Measurements from ENCODE around the gene SLC13A5.
"Not testable (repeated sequence)": the region's sequence is repeated elsewhere in the genome, so short reads cannot be mapped to it uniquely, and the experiment has no call there.

SLC13A5 gene

GRCh38 chr17:6683081-6683684, 30.0 kb downstream of the SLC13A5 start:
- no peak for DNase-seq

DNA sequence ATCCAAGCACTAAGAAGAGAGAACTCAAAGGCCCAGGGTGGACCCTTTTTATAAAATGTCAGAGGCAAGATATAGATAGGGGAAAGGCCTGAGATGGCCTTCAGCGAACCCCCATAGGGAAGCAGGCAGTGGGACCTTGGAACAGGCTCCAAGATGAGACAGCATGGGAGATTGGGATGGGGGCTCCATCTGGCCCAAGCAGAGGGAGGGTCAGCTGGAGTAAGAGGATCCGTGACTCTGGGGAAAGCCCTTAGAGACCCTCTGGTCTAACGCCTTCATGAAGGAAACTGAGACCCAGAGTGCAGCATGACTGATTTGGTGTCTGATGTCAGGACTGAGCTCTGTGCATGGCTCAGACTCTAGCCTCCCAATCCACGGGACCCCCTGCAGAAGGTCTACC, 30.8 kb downstream of the SLC13A5 start:
- DNase-seq: no peak

GRCh38 chr17:6681671-6682070, 31.5 kb downstream of the SLC13A5 start:
- DNase-seq: no peak

DNA sequence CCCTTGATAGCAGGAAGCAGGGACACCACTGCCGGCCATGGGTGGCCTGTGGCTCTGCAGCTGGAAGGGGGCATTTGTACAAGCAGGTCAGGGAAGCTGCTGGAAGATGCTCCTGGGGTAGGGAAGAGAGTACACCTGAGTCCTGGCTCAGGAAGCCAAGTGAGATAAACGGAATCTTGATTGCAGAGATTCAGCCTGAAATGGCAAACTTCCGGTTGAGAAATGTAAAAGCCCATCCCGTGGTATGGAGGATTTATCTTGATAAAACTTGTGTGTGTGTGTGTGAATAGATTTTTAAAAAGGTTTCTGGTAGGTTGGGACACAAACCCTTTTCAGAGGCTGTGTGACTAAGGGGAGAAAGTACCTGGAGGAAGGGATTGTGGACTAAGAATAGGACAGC, 32.0 kb downstream of the SLC13A5 start:
- DNase-seq: no peak

DNA sequence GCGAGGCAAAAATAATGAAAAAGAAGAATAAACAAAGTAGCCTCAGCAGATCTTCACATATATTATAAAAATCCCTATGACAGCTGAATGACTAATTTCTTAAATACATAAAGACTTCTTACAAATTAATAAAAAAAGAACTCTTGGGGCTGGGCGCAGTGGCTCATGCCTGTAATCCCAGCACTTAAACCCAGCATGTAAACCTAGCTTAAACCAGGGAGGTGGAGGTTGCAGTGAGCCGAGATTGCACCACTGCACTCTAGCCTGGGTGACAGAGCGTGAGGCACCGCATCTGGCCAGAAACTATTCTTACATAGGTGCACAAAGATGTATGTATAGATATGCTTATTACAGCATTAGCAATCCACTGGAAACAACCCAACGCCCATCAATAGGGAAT, 33.9 kb downstream of the SLC13A5 start:
- DNase-seq: no peak

- DNase-seq: no peak
Observed at GRCh38 chr17:6677946-6678345, 35.2 kb downstream of the SLC13A5 start.

DNA sequence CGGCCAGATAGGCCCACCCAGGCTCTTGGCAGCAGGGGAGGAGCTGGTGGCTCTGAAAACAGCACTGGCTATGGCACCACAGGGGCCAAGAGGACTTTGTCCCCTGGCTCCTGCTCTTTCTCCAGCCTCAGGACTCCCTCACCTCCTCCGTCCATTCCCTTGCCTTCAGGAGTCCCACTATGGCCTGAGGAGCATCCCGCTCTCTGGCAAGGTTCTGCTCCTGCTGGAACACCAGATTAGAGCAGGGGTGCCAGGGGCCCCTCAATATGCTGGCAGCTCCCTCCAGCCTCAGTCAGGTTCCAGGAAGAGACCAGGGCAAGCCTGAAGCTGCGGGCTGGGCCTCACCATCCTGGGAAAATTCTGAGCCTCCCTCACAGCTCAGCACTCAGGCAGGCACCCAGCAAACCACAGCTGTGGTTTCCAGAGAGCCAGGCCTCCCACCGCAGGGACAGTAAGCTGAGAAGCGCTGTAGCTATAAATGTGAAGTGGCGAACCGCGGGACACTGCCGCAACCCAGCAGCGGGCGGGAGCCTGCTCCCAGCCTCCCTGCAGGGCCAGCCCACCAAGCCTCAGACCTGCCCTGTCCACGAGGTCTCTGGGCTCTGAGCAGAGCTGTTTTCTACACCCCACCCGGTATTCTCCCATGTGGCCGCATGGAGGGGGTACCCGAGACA, 35.9 kb downstream of the SLC13A5 start:
- DNase-seq: no peak

DNA sequence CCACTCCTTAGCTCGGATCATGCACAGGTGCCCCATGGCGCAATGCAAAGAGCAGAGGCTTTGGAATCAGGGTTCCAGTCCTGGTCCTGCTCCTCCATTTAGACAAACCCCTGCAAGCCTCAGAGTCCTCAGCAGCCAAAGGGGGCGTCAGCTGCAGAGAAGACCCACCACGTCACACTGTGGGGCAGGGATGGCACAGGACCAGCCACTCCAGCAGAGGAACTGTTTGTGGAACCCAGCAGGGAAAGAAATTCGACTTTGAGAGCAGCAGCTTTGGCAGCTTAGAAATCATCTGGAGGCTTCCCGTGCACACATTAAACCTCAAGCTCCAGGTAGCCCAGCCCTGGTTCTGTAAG, 36.4 kb downstream of the SLC13A5 start:
- no peak for DNase-seq

- DNase-seq: no peak
Observed at GRCh38 chr17:6675201-6675825, 37.9 kb downstream of the SLC13A5 start.

DNA sequence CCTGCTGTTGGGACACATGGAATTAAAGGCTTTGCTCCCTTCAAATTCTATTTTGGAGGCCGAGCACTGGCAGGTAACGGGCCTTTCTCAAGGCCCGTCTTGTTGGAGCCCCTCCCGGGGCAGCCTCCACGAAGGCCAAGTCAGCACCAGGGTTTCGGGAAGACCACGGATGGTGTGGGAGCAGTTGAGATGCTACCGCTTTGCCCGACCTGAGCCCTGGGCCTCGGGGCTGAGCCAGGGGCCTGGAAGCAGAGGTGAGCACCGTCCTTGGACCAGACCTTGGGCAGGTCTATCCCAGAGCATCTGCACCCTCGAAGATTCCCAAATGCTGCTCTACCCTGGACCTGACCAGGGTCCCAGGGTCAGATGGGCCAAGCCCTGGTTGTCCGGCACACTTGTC, 38.6 kb downstream of the SLC13A5 start:
- no peak for DNase-seq

GRCh38 chr17:6671431-6671830, 41.7 kb downstream of the SLC13A5 start:
- no peak for DNase-seq

DNA sequence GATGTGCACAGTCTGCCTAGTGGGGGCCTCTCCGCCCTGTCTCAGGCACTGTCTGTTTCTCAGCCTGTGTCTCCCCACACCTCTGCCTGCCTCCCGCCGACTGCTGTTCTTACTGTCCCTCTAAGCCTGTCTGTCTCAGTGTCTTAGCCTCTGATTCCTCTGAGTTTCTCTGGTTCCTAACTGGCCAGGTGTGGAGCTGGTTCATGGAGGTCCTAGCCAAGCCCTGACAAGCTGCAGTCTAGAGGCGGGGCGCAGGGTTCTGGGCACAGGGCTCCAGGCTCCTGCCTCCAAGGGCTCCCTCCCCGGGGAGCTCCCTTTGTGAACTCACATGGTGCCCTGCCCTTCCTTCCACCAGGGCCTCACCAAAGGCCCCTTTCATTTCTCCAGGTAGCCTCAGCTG, 42.2 kb downstream of the SLC13A5 start:
- no peak for DNase-seq

GRCh38 chr17:6670571-6670970, 42.6 kb downstream of the SLC13A5 start:
- DNase-seq: no peak

GRCh38 chr17:6669479-6670212, 43.5 kb downstream of the SLC13A5 start:
- DNase-seq: no peak

GRCh38 chr17:6668727-6669425, 44.3 kb downstream of the SLC13A5 start:
- DNase-seq: no peak

GRCh38 chr17:6668219-6668618, 45.0 kb downstream of the SLC13A5 start:
- DNase-seq: no peak

GRCh38 chr17:6667516-6667915, 45.7 kb downstream of the SLC13A5 start:
- no peak for DNase-seq

DNA sequence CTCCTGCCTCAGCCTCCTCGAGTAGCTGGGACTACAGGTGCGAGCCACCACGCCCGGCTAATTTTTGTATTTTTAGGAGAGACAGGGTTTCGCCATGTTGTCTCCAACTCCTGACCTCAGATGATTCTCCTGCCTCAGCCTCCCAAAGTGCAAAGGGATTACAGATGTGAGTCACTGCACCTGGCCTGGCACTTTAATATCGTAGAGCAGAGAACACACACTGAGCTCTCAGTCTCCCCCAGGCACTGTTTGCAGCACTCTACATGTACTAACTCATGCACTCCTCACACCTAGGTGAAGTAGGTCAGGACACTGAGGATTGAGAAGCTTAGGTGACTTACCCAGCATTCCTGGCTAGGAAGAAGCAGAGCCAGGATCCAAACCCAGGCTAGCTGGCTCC, 46.6 kb downstream of the SLC13A5 start:
- DNase-seq: no peak

GRCh38 chr17:6666077-6666521, 47.1 kb downstream of the SLC13A5 start:
- peak; percentile 35 for DNase-seq

GRCh38 chr17:6663200-6663599, 50.0 kb downstream of the SLC13A5 start:
- not testable (repeated sequence) for DNase-seq

- DNase-seq: no peak
Observed at GRCh38 chr17:6661464-6661848, 51.7 kb downstream of the SLC13A5 start.

DNA sequence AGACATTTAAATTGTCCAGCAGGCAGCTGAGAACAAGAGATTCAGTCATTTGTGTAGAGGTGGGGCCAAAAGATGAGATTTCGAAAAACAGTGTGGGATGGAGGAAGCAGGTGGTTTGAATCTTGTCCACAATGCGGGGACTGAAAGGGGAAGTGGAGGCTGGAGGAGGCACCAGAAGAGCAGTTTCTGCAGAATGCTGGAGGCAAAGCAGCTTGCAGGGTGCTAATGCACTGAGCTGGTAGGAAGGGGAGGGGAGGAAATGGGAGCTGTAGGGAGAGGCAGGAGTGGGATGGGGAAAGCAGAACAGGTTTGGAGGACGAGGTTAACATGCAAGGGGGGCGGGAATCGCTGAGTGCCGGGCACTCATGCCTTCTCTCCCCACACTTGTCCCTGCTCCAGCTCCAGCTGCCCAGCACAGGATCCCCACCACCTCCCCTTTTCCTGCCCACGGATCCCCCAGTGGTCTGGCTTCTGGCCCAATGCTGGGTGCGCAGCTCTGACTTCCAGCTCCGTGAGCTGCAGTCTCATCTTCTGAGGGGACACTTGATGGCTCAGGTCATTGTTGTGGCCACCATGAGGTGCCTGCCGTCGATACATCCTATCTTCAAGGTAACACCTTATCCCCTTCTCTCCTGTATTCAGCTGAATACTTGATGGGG, 52.2 kb downstream of the SLC13A5 start:
- DNase-seq: no peak

GRCh38 chr17:6660101-6660500, 53.1 kb downstream of the SLC13A5 start:
- no peak for DNase-seq
